GM19025 (cell line): ENCODE results near the gene EPHB1.

Experiments
- ATAC-seq: cut with Tn5 transposase; IDR thresholded peaks from one replicate; pipeline ENCODE4 v1.9.1; 2021; ENCODE audit warnings: mild to moderate bottlenecking, low read depth, moderate library complexity; ENCODE audit not compliant: unreplicated experiment

The EPHB1 gene

GRCh38 chr3:135140591-135140990 is 345.5 kb downstream of the EPHB1 start:
- no peak for ATAC-seq

- ATAC-seq, result no peak
These were observed 346.1 kb downstream of the EPHB1 start for GRCh38 chr3:135141160-135141559.

GRCh38 chr3:135141672-135142071 is 346.6 kb downstream of the EPHB1 start:
- ATAC-seq, result no peak

GRCh38 chr3:135142530-135142929 is 347.5 kb downstream of the EPHB1 start:
- no peak for ATAC-seq

- ATAC-seq, result no peak
These were observed 348.4 kb downstream of the EPHB1 start for GRCh38 chr3:135143474-135143873.

- no peak for ATAC-seq
These were observed 350.5 kb downstream of the EPHB1 start for GRCh38 chr3:135145581-135145980.

- no peak for ATAC-seq
These were observed 352.6 kb downstream of the EPHB1 start for GRCh38 chr3:135147657-135148056.

- ATAC-seq, result no peak
These were observed 353.4 kb downstream of the EPHB1 start for GRCh38 chr3:135148398-135149020.

- ATAC-seq, result no peak
These were observed 354.9 kb downstream of the EPHB1 start for GRCh38 chr3:135149707-135150681.

GRCh38 chr3:135154186-135154585 is 359.1 kb downstream of the EPHB1 start:
- ATAC-seq, result no peak

- no peak for ATAC-seq
These were observed 360.2 kb downstream of the EPHB1 start for GRCh38 chr3:135155228-135155627.

- no peak for ATAC-seq
These were observed 360.7 kb downstream of the EPHB1 start for GRCh38 chr3:135155791-135156190.

- ATAC-seq, result no peak
These were observed 362.1 kb downstream of the EPHB1 start for GRCh38 chr3:135157045-135157740.

GRCh38 chr3:135158520-135158919 is 363.5 kb downstream of the EPHB1 start:
- no peak for ATAC-seq

GRCh38 chr3:135159681-135160247 is 364.7 kb downstream of the EPHB1 start:
- no peak for ATAC-seq

GRCh38 chr3:135161425-135161824 is 366.4 kb downstream of the EPHB1 start:
- ATAC-seq, result no peak

- ATAC-seq, result no peak
These were observed 368.6 kb downstream of the EPHB1 start for GRCh38 chr3:135163701-135164100.

GRCh38 chr3:135165260-135165659 is 370.2 kb downstream of the EPHB1 start:
- ATAC-seq, result no peak

- ATAC-seq, result no peak
These were observed 371.3 kb downstream of the EPHB1 start for GRCh38 chr3:135166266-135166825.

GRCh38 chr3:135168822-135169221 is 373.8 kb downstream of the EPHB1 start:
- ATAC-seq, result no peak
